ENCODE results near the gene TMCC2. TPM values are rescaled to one million over a fixed set of nuclear protein-coding genes. Genes with fewer than 3 reads are reported as not detected.

The TMCC2 gene
- total RNA-seq, 2 donors from 2014 or later = 6.8 to 8.9 TPM

DNA sequence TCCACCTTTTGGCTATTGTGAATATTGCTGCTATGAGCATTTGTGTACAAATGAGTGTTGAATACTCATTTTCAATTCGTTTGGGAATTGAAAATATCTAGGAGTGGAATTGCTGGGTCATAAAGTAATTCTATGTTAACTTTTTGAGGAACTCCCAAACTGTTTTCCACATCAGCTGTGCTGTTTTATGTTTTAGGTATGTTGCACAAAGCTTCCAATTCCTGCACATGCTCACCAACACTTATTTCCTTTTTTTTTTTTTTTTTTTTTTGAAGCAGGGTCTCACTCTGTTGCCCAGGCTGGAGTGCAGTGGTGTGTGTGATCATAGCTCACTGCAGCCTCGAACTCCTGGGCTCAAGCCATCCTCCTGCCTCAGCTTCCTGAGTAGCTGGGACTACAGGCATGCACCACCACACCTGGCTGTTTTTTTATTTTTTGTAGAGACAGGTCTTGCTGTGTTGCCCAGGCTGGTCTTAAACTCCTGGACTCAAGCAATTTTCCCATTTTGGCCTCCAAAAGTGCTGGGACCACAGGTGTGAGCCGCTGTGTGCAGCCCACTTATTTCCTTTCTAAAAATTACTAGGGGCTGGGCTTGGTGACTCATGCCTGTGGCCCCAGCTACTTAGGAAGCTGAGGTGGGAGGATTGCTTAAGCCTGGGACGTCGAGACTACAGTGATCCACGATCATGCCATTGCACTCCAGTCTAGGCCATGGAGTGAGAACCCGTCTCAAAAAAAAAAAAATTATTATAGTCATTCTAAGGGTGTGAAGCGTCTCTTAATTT is 33.4 kb downstream of the TMCC2 start:
- ATAC-seq (ENCODE audit: insufficient number of reproducible peaks, low FRiP score, low read depth) (no peak), DNase-seq (ENCODE audit: low spot score) (no peak)
- TF ChIP-seq, protein P1, sequence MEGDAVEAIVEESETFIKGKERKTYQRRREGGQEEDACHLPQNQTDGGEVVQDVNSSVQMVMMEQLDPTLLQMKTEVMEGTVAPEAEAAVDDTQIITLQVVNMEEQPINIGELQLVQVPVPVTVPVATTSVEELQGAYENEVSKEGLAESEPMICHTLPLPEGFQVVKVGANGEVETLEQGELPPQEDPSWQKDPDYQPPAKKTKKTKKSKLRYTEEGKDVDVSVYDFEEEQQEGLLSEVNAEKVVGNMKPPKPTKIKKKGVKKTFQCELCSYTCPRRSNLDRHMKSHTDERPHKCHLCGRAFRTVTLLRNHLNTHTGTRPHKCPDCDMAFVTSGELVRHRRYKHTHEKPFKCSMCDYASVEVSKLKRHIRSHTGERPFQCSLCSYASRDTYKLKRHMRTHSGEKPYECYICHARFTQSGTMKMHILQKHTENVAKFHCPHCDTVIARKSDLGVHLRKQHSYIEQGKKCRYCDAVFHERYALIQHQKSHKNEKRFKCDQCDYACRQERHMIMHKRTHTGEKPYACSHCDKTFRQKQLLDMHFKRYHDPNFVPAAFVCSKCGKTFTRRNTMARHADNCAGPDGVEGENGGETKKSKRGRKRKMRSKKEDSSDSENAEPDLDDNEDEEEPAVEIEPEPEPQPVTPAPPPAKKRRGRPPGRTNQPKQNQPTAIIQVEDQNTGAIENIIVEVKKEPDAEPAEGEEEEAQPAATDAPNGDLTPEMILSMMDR (IDR thresholded peaks at IDR 0.05) = no peak
- no peak overlapping the region for H3K4me3 ChIP-seq
- H3K36me3 ChIP-seq = no peaks in the 10 kb centered on the region
- H3K27ac ChIP-seq = no peak overlapping the region
- no peaks in the 10 kb centered on the region for H3K9me3 ChIP-seq
- peaks cover 0 to 5% of the 10 kb centered on the region in 2 donors for H3K4me1 ChIP-seq (ENCODE audit: control insufficient read depth in 1 of 2, low read depth in 2 of 2)
- H3K27me3 ChIP-seq (replicated peaks; ENCODE audit: insufficient read depth) = no peaks in the 10 kb centered on the region

DNA sequence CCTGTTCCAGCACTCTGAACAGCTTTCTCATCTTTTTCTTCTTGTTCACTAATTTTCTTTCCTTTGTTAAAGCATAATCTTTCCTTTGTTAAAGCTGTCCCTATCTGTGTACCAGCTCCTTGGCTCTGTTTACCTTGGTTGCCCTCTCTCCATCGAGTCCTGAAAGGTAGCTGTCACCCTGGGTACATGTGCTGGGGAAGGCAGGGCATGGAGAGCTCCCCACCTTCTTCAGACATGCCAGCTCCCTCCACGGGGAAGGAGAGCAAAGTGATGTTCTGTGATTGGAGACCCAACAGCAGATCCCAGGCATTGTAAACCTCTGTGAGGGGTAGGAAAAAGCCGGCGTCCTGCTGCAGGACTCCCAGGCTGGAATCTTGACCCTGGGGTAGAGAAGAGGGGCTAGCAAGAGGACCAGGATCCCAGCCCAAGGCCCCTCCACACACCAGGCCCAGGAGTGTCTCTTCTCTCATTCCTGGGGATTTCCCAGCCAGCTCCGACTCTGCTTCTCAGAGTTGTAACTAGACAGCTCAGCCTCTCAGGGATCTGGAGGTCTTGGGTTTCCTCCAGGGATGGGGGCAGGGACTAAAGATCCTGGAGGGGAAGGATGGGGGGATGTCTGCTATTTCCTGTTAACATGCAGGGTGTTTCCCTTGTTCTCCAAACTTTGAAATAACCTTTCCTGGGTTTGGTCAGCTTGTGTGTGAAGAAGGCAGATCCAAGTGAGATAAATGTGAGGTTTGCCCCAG is 34.4 kb downstream of the TMCC2 start:
- peaks cover 0 to 5% of the 10 kb centered on the region in 2 donors for H3K4me1 ChIP-seq (ENCODE audit: control insufficient read depth in 1 of 2, low read depth in 2 of 2)
- no peaks in the 10 kb centered on the region for H3K36me3 ChIP-seq
- ATAC-seq (ENCODE audit: insufficient number of reproducible peaks, low FRiP score, low read depth) (no peak), DNase-seq (ENCODE audit: low spot score) (no peak)
- TF ChIP-seq, protein P1 (IDR thresholded peaks at IDR 0.05) = no peak
- no peak overlapping the region for H3K4me3 ChIP-seq
- no peaks in the 10 kb centered on the region for H3K9me3 ChIP-seq
- no peaks in the 10 kb centered on the region for H3K27me3 ChIP-seq (replicated peaks; ENCODE audit: insufficient read depth)
- H3K27ac ChIP-seq = no peak overlapping the region

DNA sequence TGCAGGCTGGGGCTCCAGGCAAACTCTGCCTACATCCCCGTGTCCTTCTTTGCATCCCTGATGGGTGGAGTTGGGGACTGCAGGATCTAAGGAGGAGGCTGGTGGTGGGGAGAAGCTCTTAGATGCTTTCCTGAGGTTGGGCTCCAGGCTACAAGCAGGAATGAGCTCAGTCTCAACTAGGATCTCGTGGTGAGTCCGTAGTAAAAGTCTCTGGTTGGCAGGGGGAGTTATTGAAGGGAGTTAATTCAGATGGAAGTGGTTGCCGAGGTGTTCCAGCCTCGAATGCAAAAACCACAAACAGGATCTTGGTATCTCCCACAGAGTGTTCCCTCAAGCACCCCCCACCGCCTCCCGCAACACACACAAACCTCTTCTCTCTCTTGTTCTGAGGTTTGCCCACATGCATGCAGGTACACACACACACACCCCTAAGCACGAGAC is 35.0 kb downstream of the TMCC2 start:
- TF ChIP-seq, protein P1 (IDR thresholded peaks at IDR 0.05) = no peak
- DNase-seq (ENCODE audit: low spot score) = no peak
- H3K27me3 ChIP-seq (replicated peaks; ENCODE audit: insufficient read depth) = no peaks in the 10 kb centered on the region
- no peak overlapping the region for H3K4me3 ChIP-seq
- no peak overlapping the region for H3K27ac ChIP-seq
- no peak for ATAC-seq (ENCODE audit: insufficient number of reproducible peaks, low FRiP score, low read depth)
- H3K9me3 ChIP-seq = no peaks in the 10 kb centered on the region
- peaks cover 0 to 5% of the 10 kb centered on the region in 2 donors for H3K4me1 ChIP-seq (ENCODE audit: control insufficient read depth in 1 of 2, low read depth in 2 of 2)
- no peaks in the 10 kb centered on the region for H3K36me3 ChIP-seq

DNA sequence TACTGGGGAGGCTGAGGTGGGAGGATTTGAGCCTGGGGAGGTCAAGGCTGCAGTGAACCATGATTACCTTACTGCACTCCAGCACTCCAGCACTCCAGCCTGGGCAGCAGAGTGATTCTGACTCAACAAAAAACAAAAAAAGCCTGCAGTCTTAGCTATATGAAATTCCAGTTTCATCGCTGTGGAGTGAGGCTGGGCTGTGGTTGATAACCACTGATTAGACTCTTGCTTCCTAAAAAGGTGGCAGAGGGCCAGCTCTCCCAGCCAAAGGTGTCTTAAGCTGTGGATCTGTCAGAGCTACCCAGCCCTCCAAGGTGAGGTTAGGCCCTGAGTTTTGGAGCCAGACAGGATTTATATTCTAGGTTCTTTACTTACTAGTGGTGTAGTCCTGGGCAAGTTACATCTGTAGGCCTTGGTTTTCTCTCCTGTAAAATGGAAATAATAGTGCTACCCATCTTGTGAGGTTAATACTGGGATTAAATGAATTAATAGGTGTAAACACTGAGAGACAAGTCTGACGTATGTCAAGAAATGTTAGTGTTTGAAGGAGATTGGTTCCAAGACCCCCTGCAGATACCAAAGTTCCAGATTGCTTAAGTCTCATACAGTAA is 35.9 kb downstream of the TMCC2 start:
- Histone ChIP-seq H3K4me3 (no peak overlapping the region), H3K27me3 (replicated peaks; ENCODE audit: insufficient read depth) (no peaks in the 10 kb centered on the region), H3K9me3 (no peaks in the 10 kb centered on the region), H3K36me3 (no peaks in the 10 kb centered on the region), H3K4me1 (ENCODE audit: control insufficient read depth in 1 of 2, low read depth in 2 of 2) (peaks cover 0 to 5% of the 10 kb centered on the region in 2 donors), H3K27ac (no peak overlapping the region)
- no peak for ATAC-seq (ENCODE audit: insufficient number of reproducible peaks, low FRiP score, low read depth)
- TF ChIP-seq, protein P1 (IDR thresholded peaks at IDR 0.05) = no peak
- no peak for DNase-seq (ENCODE audit: low spot score)

Data from thoracic aorta (tissue), 2 donors.